IMR-90 (cell line): ENCODE data around the gene CCL14. TPM values are rescaled to one million over a fixed set of nuclear protein-coding genes. Genes with fewer than 3 reads are reported as not detected.

Source experiments
- ATAC-seq: fragments of 200-7000 bp; cut with Tn5 transposase; 2 replicates; pipeline ENCODE4 v1.9.1; 2020; ENCODE audit warnings: low read depth, mild to moderate bottlenecking, moderate library complexity
- BruUV-seq: library from RNA; stranded (reverse); fragments of 400-500 nt; replicated peaks from 2 replicates; lab custom pipeline; 2021; lab: Mats Ljungman, UMichigan
- CTCF ChIA-PET: fragments of 300-600 bp; formaldehyde crosslinking; extraction: SDS; loops from one replicate; lab custom pipeline; 2021; ENCODE audit warnings: antibody characterized with exemption; lab: Yijun Ruan, JAX
- POLR2A ChIA-PET: fragments of 300-600 bp; sonication (Branson Sonifier 250); formaldehyde crosslinking; loops from one replicate; lab custom pipeline; 2022; ENCODE audit warnings: antibody characterized with exemption; ENCODE audit not compliant: unreplicated experiment; lab: Charles Lee
- DNase-seq: peaks from one replicate; pipeline ENCODE4 v3.0.0; 2013
- H2AFZ ChIP-seq: replicated peaks from 2 replicates; pipeline ENCODE3; 2013; ENCODE audit warnings: low read length, mild to moderate bottlenecking; ENCODE audit not compliant: poor library complexity
- H2AK5ac ChIP-seq: 2 replicates; pipeline ENCODE4 v1.6.1; 2013; ENCODE audit warnings: low read depth, low read length, inconsistent platforms
- H2AK9ac ChIP-seq: replicated peaks from 2 replicates; pipeline ENCODE3; 2013; ENCODE audit warnings: mild to moderate bottlenecking, low read depth, low read length, moderate library complexity; ENCODE audit not compliant: poor library complexity
- H2BK120ac ChIP-seq: 2 replicates; pipeline ENCODE4 v1.6.1; 2013; ENCODE audit warnings: low read depth, low read length, inconsistent platforms
- H2BK15ac ChIP-seq: 3 replicates; pipeline ENCODE4 v1.6.1; 2013; ENCODE audit warnings: low read depth, low read length, inconsistent platforms
- H2BK20ac ChIP-seq: 2 replicates; pipeline ENCODE4 v1.6.1; 2013; ENCODE audit warnings: low read depth, mild to moderate bottlenecking, inconsistent platforms, low read length, moderate library complexity
- H2BK5ac ChIP-seq: 2 replicates; pipeline ENCODE4 v1.6.1; 2013; ENCODE audit warnings: mild to moderate bottlenecking, low read depth, low read length, inconsistent platforms; ENCODE audit not compliant: poor library complexity, severe bottlenecking
- H3K14ac ChIP-seq: replicated peaks from 2 replicates; pipeline ENCODE4 v1.6.1; 2013; ENCODE audit warnings: low read depth, low read length, inconsistent platforms
- H3K18ac ChIP-seq: 2 replicates; pipeline ENCODE4 v1.6.1; 2013; ENCODE audit warnings: low read depth, low read length, control low read depth
- H3K23ac ChIP-seq: 2 replicates; pipeline ENCODE4 v1.6.1; 2013; ENCODE audit warnings: low read depth, low read length, inconsistent platforms
- H3K27ac ChIP-seq: 2 replicates; pipeline ENCODE4 v1.5.1; 2013; ENCODE audit warnings: mild to moderate bottlenecking, control low read depth, low read length; ENCODE audit not compliant: insufficient read depth
- H3K27me3 ChIP-seq: 2 replicates; pipeline ENCODE4 v1.6.1; 2013; ENCODE audit warnings: low read length; ENCODE audit not compliant: control insufficient read depth, insufficient read depth
- H3K36me3 ChIP-seq: 2 replicates; pipeline ENCODE4 v1.6.1; 2013; ENCODE audit warnings: low read length, mixed read lengths; ENCODE audit not compliant: control insufficient read depth, insufficient read depth
- H3K4ac ChIP-seq: 2 replicates; pipeline ENCODE4 v1.6.1; 2013; ENCODE audit warnings: low read depth, low read length, inconsistent platforms
- H3K4me1 ChIP-seq: 2 replicates; pipeline ENCODE4 v1.6.1; 2013; ENCODE audit warnings: low read length, mixed read lengths; ENCODE audit not compliant: control insufficient read depth, insufficient read depth
- H3K4me2 ChIP-seq: 2 replicates; pipeline ENCODE4 v1.6.1; 2013; ENCODE audit warnings: low read depth, mild to moderate bottlenecking, control low read depth, low read length, moderate library complexity
- H3K4me3 ChIP-seq: 2 replicates; pipeline ENCODE4 v1.5.1; 2013; ENCODE audit warnings: low read depth, mild to moderate bottlenecking, control low read depth, low read length, moderate library complexity; ENCODE audit not compliant: insufficient read depth
- H3K56ac ChIP-seq: 2 replicates; pipeline ENCODE4 v1.6.1; 2013; ENCODE audit warnings: low read length, inconsistent platforms; ENCODE audit not compliant: insufficient read depth; ENCODE audit errors: extremely low read depth
- H3K79me1 ChIP-seq, 2 experiments: 2 replicates each; pipeline ENCODE4 v1.6.1; 2013; ENCODE audit warnings: low read length in 2 of 2, inconsistent platforms in 1 of 2, low read depth in 1 of 2
- H3K9ac ChIP-seq: 2 replicates; pipeline ENCODE4 v1.6.1; 2013; ENCODE audit warnings: low read depth, low read length, control low read depth
- H3K9me1 ChIP-seq: 2 replicates; pipeline ENCODE4 v1.6.1; 2013; ENCODE audit warnings: low read length, inconsistent platforms; ENCODE audit not compliant: insufficient read depth
- H3K9me3 ChIP-seq: 2 replicates; pipeline ENCODE4 v1.6.1; 2013; ENCODE audit warnings: low read length; ENCODE audit not compliant: control insufficient read depth, insufficient read depth
- H4K20me1 ChIP-seq: 2 replicates; pipeline ENCODE4 v1.6.1; 2013; ENCODE audit warnings: low read length, inconsistent platforms; ENCODE audit not compliant: insufficient read depth
- H4K5ac ChIP-seq: 2 replicates; pipeline ENCODE4 v1.6.1; 2013; ENCODE audit warnings: mild to moderate bottlenecking, low read depth, low read length, control low read depth
- H4K8ac ChIP-seq, 2 experiments: 2 replicates each; pipeline ENCODE4 v1.6.1; 2013; ENCODE audit warnings: low read depth in 2 of 2, low read length in 2 of 2, control low read depth in 1 of 2, inconsistent platforms in 1 of 2
- H4K91ac ChIP-seq: 2 replicates; pipeline ENCODE4 v1.6.1; 2013; ENCODE audit warnings: low read depth, low read length, inconsistent platforms; ENCODE audit not compliant: insufficient read depth
- BHLHE40 ChIP-seq: fragments of 150-350 bp; IDR thresholded peaks from 2 replicates; pipeline ENCODE4 v1.6.1; 2016; ENCODE audit warnings: mild to moderate bottlenecking, low read depth, low read length
- CEBPB ChIP-seq: IDR thresholded peaks from 2 replicates; pipeline ENCODE4 v1.6.1; 2012; ENCODE audit warnings: low read depth, low read length, improper control_type of control experiment
- CHD1 ChIP-seq: IDR thresholded peaks from 2 replicates; pipeline ENCODE4 v1.6.1; 2012; ENCODE audit warnings: low read depth, low read length, improper control_type of control experiment
- ELK1 ChIP-seq: fragments of 150-350 bp; IDR thresholded peaks from 2 replicates; pipeline ENCODE4 v1.6.1; 2016; ENCODE audit warnings: low read depth, mild to moderate bottlenecking, low read length, moderate library complexity, borderline replicate concordance
- FOS ChIP-seq: fragments of 150-350 bp; IDR thresholded peaks from 2 replicates; pipeline ENCODE4 v1.6.1; 2016; ENCODE audit warnings: low read depth, low read length
- MAFK ChIP-seq: IDR thresholded peaks from 2 replicates; pipeline ENCODE4 v1.6.1; 2012; ENCODE audit warnings: low read depth, low read length, improper control_type of control experiment
- MAZ ChIP-seq: IDR thresholded peaks from 2 replicates; pipeline ENCODE4 v1.6.1; 2012; ENCODE audit warnings: low read depth, mild to moderate bottlenecking, low read length, improper control_type of control experiment, moderate library complexity, borderline replicate concordance
- MXI1 ChIP-seq: IDR thresholded peaks from 2 replicates; pipeline ENCODE4 v1.6.1; 2012; ENCODE audit warnings: low read depth, mild to moderate bottlenecking, low read length, moderate library complexity, borderline replicate concordance
- NFE2L2 ChIP-seq: fragments of 150-350 bp; IDR thresholded peaks from 2 replicates; pipeline ENCODE4 v1.6.1; 2016; ENCODE audit warnings: low read depth, mild to moderate bottlenecking, low read length
- POLR2A ChIP-seq: IDR thresholded peaks from 2 replicates; pipeline ENCODE4 v1.6.1; 2012; ENCODE audit warnings: mild to moderate bottlenecking, low read depth, low read length
- RAD21 ChIP-seq: IDR thresholded peaks from 2 replicates; pipeline ENCODE4 v1.6.1; 2012; ENCODE audit warnings: low read length, improper control_type of control experiment
- RCOR1 ChIP-seq: IDR thresholded peaks from 2 replicates; pipeline ENCODE4 v1.6.1; 2012; ENCODE audit warnings: mild to moderate bottlenecking, low read length, improper control_type of control experiment; ENCODE audit not compliant: insufficient replicate concordance
- RFX5 ChIP-seq: IDR thresholded peaks from 2 replicates; pipeline ENCODE4 v1.8.0; 2012; ENCODE audit warnings: low read depth, mild to moderate bottlenecking, low read length, moderate library complexity
- SMC3 ChIP-seq: fragments of 150-350 bp; IDR thresholded peaks from 2 replicates; pipeline ENCODE4 v1.6.1; 2016; ENCODE audit warnings: low read depth, mild to moderate bottlenecking, antibody characterized with exemption, low read length, moderate library complexity
- USF2 ChIP-seq: fragments of 150-350 bp; IDR thresholded peaks from 2 replicates; pipeline ENCODE4 v1.6.1; 2017; ENCODE audit warnings: mild to moderate bottlenecking, antibody characterized with exemption, low read length, low read depth
- WGBS, 2 experiments: methylation state at CpG; one replicate each; pipeline versions ENCODE4 v1.1.5 to v1.1.7; 2013; ENCODE audit warnings: missing lambda C conversion rate in 2 of 2; ENCODE audit not compliant: insufficient read length in 1 of 2; ENCODE audit errors: extremely low coverage in 2 of 2; 5-methylcytosine and 5-hydroxymethylcytosine counted together
- dilution Hi-C: fragments of 300-500 bp; cut with HindIII; formaldehyde crosslinking; loops from one replicate; pipeline ENCODE4 v1.14.3; 2018; ENCODE audit warnings: low sequenced_read_pairs; ENCODE audit not compliant: unreplicated experiment
- in situ Hi-C: fragments of 300-500 bp; cut with MboI; formaldehyde crosslinking; loops from 3 replicates; pipeline ENCODE4 v1.14.3; 2019; ENCODE audit warnings: low sequenced_read_pairs, inconsistent platforms, mixed read lengths
- intact Hi-C: fragments of 100-400 bp; cut with micrococcal nuclease; formaldehyde crosslinking; loops from 2 replicates; pipeline ENCODE4 v1.10.0; 2022
- polyA plus RNA-seq, 3 experiments: library from polyadenylated mRNA; depleted of rRNA; stranded (reverse); fragments of >200 nt; gene quantifications; 2 replicates each; pipeline ENCODE4 v1.2.3, GENCODE V29; 2012; ENCODE audit warnings: low replicate concordance in 1 of 3
- total RNA-seq: library from RNA; depleted of rRNA; stranded (reverse); fragments of >200 nt; gene quantifications from 2 replicates; pipeline ENCODE4 v1.2.3, GENCODE V29; 2012

The CCL14 gene
- total and polyA plus RNA-seq, 2 of the 4 experiments (the other 2 are of a cell fraction), result not detected

GRCh38 chr17:35981246-35981645 lies 5.3 kb downstream of the CCL14 start, which contains the start of gene CCL16:
Gene CCL16 (minus strand): TSS chr17:35981497. CDS start chr17:35981420, 77 bp downstream.
- Histone ChIP-seq H4K5ac (no peak within 1 kb of the TSS), H2BK5ac (no peak within 1 kb of the TSS), H2AK9ac (no peak within 1 kb of the TSS), H2AK5ac (no peak within 1 kb of the TSS), H3K27ac (no peak within 1 kb of the TSS), H2BK15ac (no peak within 1 kb of the TSS), H3K4me3 (no peak within 1 kb of the TSS), H3K4me2 (no peak within 1 kb of the TSS), H3K18ac (no peak within 1 kb of the TSS), H4K20me1 (no peaks in the 10 kb centered on the region), H3K23ac (no peak within 1 kb of the TSS), H4K91ac (no peak within 1 kb of the TSS), H3K4me1 (no peaks in the 10 kb centered on the region), H2BK120ac (no peak within 1 kb of the TSS), H3K79me1 (no peaks in the 10 kb centered on the region), H4K8ac (no peak within 1 kb of the TSS), H3K14ac (no peak within 1 kb of the TSS), H3K56ac (no peak within 1 kb of the TSS), H3K9ac (no peak within 1 kb of the TSS), H3K36me3 (no peaks in the 10 kb centered on the region), H3K9me3 (no peaks in the 10 kb centered on the region), H3K4ac (no peak within 1 kb of the TSS), H2BK20ac (no peak within 1 kb of the TSS), H3K27me3 (no peaks in the 10 kb centered on the region; the same call in 1 of the 2 replicates), H3K9me1 (no peaks in the 10 kb centered on the region), H2AFZ (no peak within 1 kb of the TSS)
- dilution Hi-C loops (no loop called here), intact Hi-C loops (no loop called here), in situ Hi-C loops (no loop called here)
- DNase-seq (no peak), ATAC-seq (no peak)
- CTCF ChIA-PET, result no interaction called here
- TF ChIP-seq NFE2L2 (no peak), FOS (no peak), RAD21 (no peak), MAZ (no peak), RFX5 (no peak), CHD1 (no peak), ELK1 (no peak), CEBPB (no peak), BHLHE40 (no peak), SMC3 (no peak), MXI1 (no peak), RCOR1 (no peak), POLR2A (no peak), MAFK (no peak), USF2 (no peak)
- no TSS peak for BruUV-seq
- POLR2A ChIA-PET, result no interaction called here
- no CpG with 5 or more reads among the region's 12 CpGs for WGBS, 2 experiments
